K562 (cell line): ENCODE measurements around the gene POLR3A. TPM values are rescaled to one million over a fixed set of nuclear protein-coding genes. Genes with fewer than 3 reads are reported as not detected.

Experiments
- ATAC-seq: fragments of 200-7000 bp; cut with Tn5 transposase; 3 replicates; pipeline ENCODE4 v1.9.1; 2020; ENCODE audit warnings: moderate library complexity
- BruUV-seq: library from RNA; stranded (reverse); fragments of 400-500 nt; replicated peaks from 2 replicates; lab custom pipeline; 2021; lab: Mats Ljungman, UMichigan
- CTCF ChIA-PET: fragments of 300-600 bp; formaldehyde crosslinking; extraction: SDS; loops from one replicate; lab custom pipeline; 2021; ENCODE audit warnings: low intra/inter-chr PET ratio; lab: Yijun Ruan, JAX
- POLR2A ChIA-PET: fragments of 300-600, 350-650 bp; sonication (Branson Sonifier 250); formaldehyde crosslinking; extraction: SDS; loops from one replicate; lab custom pipeline; 2021; ENCODE audit warnings: antibody characterized with exemption, inconsistent platforms; lab: Yijun Ruan, JAX
- DNase-seq, 4 experiments: peaks; one replicate each; pipeline versions ENCODE4 v3.0.0 to v3.0.0-alpha.2; 2011 to 2018; ENCODE audit warnings: low spot score in 3 of 4, mixed read lengths in 3 of 4; ENCODE audit errors: extremely low read depth in 1 of 4
- FAIRE-seq: peaks from 2 replicates; lab custom pipeline; 2011; peaks lifted over from hg19 to GRCh38; lab: Jason Lieb, UNC
- H2AFZ ChIP-seq: 2 replicates; pipeline ENCODE4 v1.6.0; 2011; ENCODE audit warnings: low read depth, low read length, control low read depth, inconsistent platforms
- H3K27ac ChIP-seq: fragments of 200-600 bp; 3 replicates; pipeline ENCODE4 v1.8.0; 2011; ENCODE audit warnings: low read depth, mild to moderate bottlenecking, control low read depth, inconsistent platforms, low read length, moderate library complexity, mixed read lengths; ENCODE audit errors: extremely low read depth
- H3K27me3 ChIP-seq, 2 experiments: fragments of 300-600 bp in 1 of 2; 2 replicates in 1 of 2; 3 replicates in 1 of 2; pipeline versions ENCODE4 v1.6.0 to v1.8.0; 2011; ENCODE audit warnings: inconsistent platforms in 2 of 2, low read length in 2 of 2, mild to moderate bottlenecking in 1 of 2, mixed read lengths in 1 of 2, moderate library complexity in 1 of 2; ENCODE audit not compliant: control insufficient read depth in 2 of 2, insufficient read depth in 2 of 2
- H3K36me3 ChIP-seq: fragments of 300-600 bp; 3 replicates; pipeline ENCODE4 v1.8.0; 2011; ENCODE audit warnings: mild to moderate bottlenecking, low read length, inconsistent platforms; ENCODE audit not compliant: control insufficient read depth, insufficient read depth
- H3K4me1 ChIP-seq, 2 experiments: fragments of 200-600 bp in 1 of 2; replicated peaks in 1 of 2; 2 replicates in 1 of 2; 3 replicates in 1 of 2; pipeline versions ENCODE4 v1.5.1 to v1.8.0; 2011; ENCODE audit warnings: inconsistent platforms in 2 of 2, low read length in 2 of 2, mild to moderate bottlenecking in 1 of 2, mixed read lengths in 1 of 2, moderate library complexity in 1 of 2; ENCODE audit not compliant: control insufficient read depth in 2 of 2, insufficient read depth in 2 of 2
- H3K4me2 ChIP-seq: 2 replicates; pipeline ENCODE4 v1.6.1; 2011; ENCODE audit warnings: low read length, control low read depth, inconsistent platforms, mixed read lengths; ENCODE audit not compliant: insufficient read depth
- H3K4me3 ChIP-seq: fragments of 200-600 bp; sonication (generic), shearing (Covaris generic); 2 replicates; pipeline ENCODE4 v1.5.1; 2016; ENCODE audit warnings: control low read depth, inconsistent platforms
- H3K79me2 ChIP-seq: fragments of 200-600 bp; 3 replicates; pipeline ENCODE4 v1.8.0; 2011; ENCODE audit warnings: low read length, inconsistent platforms; ENCODE audit not compliant: control insufficient read depth, insufficient read depth
- H3K9ac ChIP-seq, 2 experiments: 2 replicates each; pipeline versions ENCODE4 v1.6.0 to v1.6.1; 2011; ENCODE audit warnings: low read depth in 2 of 2, low read length in 2 of 2, control low read depth in 1 of 2, inconsistent platforms in 1 of 2, mild to moderate bottlenecking in 1 of 2, mixed read lengths in 1 of 2; ENCODE audit not compliant: insufficient read depth in 1 of 2
- H3K9me1 ChIP-seq: one replicate; pipeline ENCODE4 v1.6.0; 2011; ENCODE audit warnings: inconsistent platforms, mild to moderate bottlenecking, low read length, moderate library complexity; ENCODE audit not compliant: control insufficient read depth, insufficient read depth
- H3K9me3 ChIP-seq: replicated peaks from 2 replicates; pipeline ENCODE4 v1.5.1; 2011; ENCODE audit warnings: low read depth, low read length, inconsistent platforms; ENCODE audit not compliant: control insufficient read depth, insufficient read depth
- H4K20me1 ChIP-seq: replicated peaks from 2 replicates; pipeline ENCODE4 v1.6.1; 2011; ENCODE audit warnings: low read length, inconsistent platforms, mixed read lengths; ENCODE audit not compliant: control insufficient read depth, insufficient read depth
- CAMTA2 ChIP-seq: fragments of 250-450 bp; sonication (Bioruptor Pico); conservative IDR thresholded peaks from 2 replicates; pipeline ENCODE4 v1.5.1; 2022
- ELF4 ChIP-seq: fragments of 450-650 bp; formaldehyde crosslinking; IDR thresholded peaks from 2 replicates; pipeline ENCODE4 v1.4.0; 2022; ENCODE audit warnings: missing genetic modification characterization
- ETS2 ChIP-seq: IDR thresholded peaks from 2 replicates; pipeline ENCODE4 v1.6.1; 2016; ENCODE audit warnings: borderline replicate concordance, missing genetic modification characterization, mild to moderate bottlenecking, moderate library complexity, missing compliant biosample characterization; ENCODE audit not compliant: poor library complexity, severe bottlenecking
- HDAC6 ChIP-seq: IDR thresholded peaks from 2 replicates; pipeline ENCODE4 v1.6.1; 2012; ENCODE audit warnings: low read depth, mild to moderate bottlenecking, control low read depth, inconsistent platforms, low read length, moderate library complexity
- KAT7 ChIP-seq: sonication (generic); formaldehyde crosslinking; IDR thresholded peaks from 2 replicates; pipeline ENCODE4 v1.8.0; 2022; ENCODE audit warnings: missing genetic modification reagents, mild to moderate bottlenecking, borderline replicate concordance
- SMAD4 ChIP-seq: fragments of 250-450 bp; sonication (Bioruptor Pico); conservative IDR thresholded peaks from 2 replicates; pipeline ENCODE4 v1.8.0; 2021; ENCODE audit warnings: inconsistent platforms, mild to moderate bottlenecking, moderate library complexity
- SMC3 ChIP-seq: conservative IDR thresholded peaks from 2 replicates; pipeline ENCODE4 v1.6.1; 2011; ENCODE audit warnings: low read depth, low read length, improper control_type of control experiment; ENCODE audit not compliant: insufficient read depth
- TEAD1 ChIP-seq, 2 experiments: fragments of 450-650 bp in 1 of 2; sonication (generic) in 1 of 2; formaldehyde crosslinking; IDR thresholded peaks; 2 replicates each; pipeline versions ENCODE4 v1.4.0 to v1.8.0; 2020 to 2022; ENCODE audit warnings: mild to moderate bottlenecking in 2 of 2, missing genetic modification reagents in 1 of 2
- U2AF2 ChIP-seq: fragments of 200-400 bp; formaldehyde crosslinking; optimal IDR thresholded peaks from 2 replicates; pipeline ENCODE3; 2017; ENCODE audit warnings: low read depth, mild to moderate bottlenecking, low read length
- ZBTB8A ChIP-seq: fragments of 450-650 bp; IDR thresholded peaks from 2 replicates; pipeline ENCODE4 v1.6.1; 2018; ENCODE audit warnings: mild to moderate bottlenecking, moderate library complexity; ENCODE audit not compliant: partially characterized antibody
- ZNF436 ChIP-seq: fragments of 250-450, 450-650 bp; sonication (Bioruptor Pico); formaldehyde crosslinking; IDR thresholded peaks from 2 replicates; pipeline ENCODE4 v1.7.0; 2020; ENCODE audit warnings: mild to moderate bottlenecking
- ZNF551 ChIP-seq: fragments of 250-450 bp; sonication (Bioruptor Pico); IDR thresholded peaks from 2 replicates; pipeline ENCODE4 v1.5.0; 2021; ENCODE audit warnings: mild to moderate bottlenecking, moderate library complexity
- ZNF79 ChIP-seq: fragments of 250-450 bp; sonication (Bioruptor Pico); IDR thresholded peaks from 2 replicates; pipeline ENCODE4 v1.4.0; 2020; ENCODE audit warnings: low read depth, mild to moderate bottlenecking, moderate library complexity
- WGBS: fragments of 100-300 bp; shearing (Covaris generic); methylation state at CpG from one replicate; pipeline ENCODE4 v1.1.6; 2016; ENCODE audit warnings: low coverage, mixed read lengths; ENCODE audit not compliant: insufficient coverage; ENCODE audit errors: missing lambda C conversion rate; 5-methylcytosine and 5-hydroxymethylcytosine counted together
- in situ Hi-C: fragments of 300-500 bp; cut with MboI; formaldehyde crosslinking; loops from 4 replicates; pipeline ENCODE4 v1.15.0; 2018; ENCODE audit warnings: inconsistent platforms, mixed read lengths
- intact Hi-C: fragments of 100-400 bp; cut with micrococcal nuclease; formaldehyde crosslinking; loops from 2 replicates; pipeline ENCODE4 v1.14.2; 2022
- polyA plus RNA-seq, 8 experiments: library from polyadenylated mRNA; depleted of rRNA in 4 of 8; stranded (reverse) in 5 of 8; unstranded in 3 of 8; fragments of >200 nt; fragmentation: Nextera tagmentation in 2 of 8; fragmentation: Illumina TruSeq in 1 of 8; extraction: Ambion mirVana in 2 of 8; extraction: Trizol in 1 of 8; gene quantifications; 2 replicates each; pipeline versions ENCODE4 v1.2.1 to v1.2.3, GENCODE V29; 2011 to 2014; ENCODE audit warnings: inconsistent platforms in 1 of 8, missing spikeins in 1 of 8
- total RNA-seq, 7 experiments: library from RNA; depleted of rRNA in 6 of 7; stranded (reverse); fragments of >200 nt in 6 of 7; fragmentation: Illumina TruSeq in 2 of 7; extraction: Trizol in 2 of 7; gene quantifications; 2 replicates each; pipeline versions ENCODE4 v1.2.1 to v1.2.3, GENCODE V29; 2011 to 2021; ENCODE audit warnings: low replicate concordance in 1 of 7
- TF ChIP-seq, protein P1 (sequence below): sonication (generic); formaldehyde crosslinking; IDR thresholded peaks from 2 replicates; pipeline ENCODE4 v1.8.1; 2022; ENCODE audit warnings: missing genetic modification reagents

Gene POLR3A
- total and polyA plus RNA-seq, 9 of the 15 experiments (the other 6 are each of a cell fraction or from before 2014, with no cell fraction given) = 14.9 to 37.0 (median 26.7) TPM

DNA sequence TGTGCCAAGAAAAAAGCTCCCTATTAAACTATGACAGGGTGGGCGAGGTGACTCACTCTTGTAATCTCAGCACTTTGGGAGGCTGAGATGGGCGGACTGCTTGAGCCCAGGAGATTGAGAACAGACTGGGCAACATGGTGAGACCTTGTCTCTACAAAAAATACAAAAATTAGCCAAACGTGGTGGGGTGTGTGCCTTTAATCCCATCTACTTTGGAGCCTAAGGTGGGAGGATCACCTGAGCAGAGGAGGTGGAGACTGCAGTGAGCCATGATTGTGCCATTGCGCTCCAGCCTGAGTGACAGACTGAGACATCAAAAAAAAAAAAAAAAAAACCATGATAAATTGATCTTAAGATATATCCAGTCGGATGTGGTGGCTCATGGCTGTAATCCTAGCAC, 11.5 kb downstream of the POLR3A start:
- H3K9ac ChIP-seq = no peak overlapping the region
- H3K27me3 ChIP-seq = no peaks in the 10 kb centered on the region
- no TSS peak for BruUV-seq
- POLR2A ChIA-PET = interaction anchor here (0.7 to 1.6 kb wide), 2 partner anchors 16 to 180 kb away, joined by 3 to 6 read pairs; partner anchors contain the start of gene RPS24
- no peaks in the 10 kb centered on the region for H3K9me1 ChIP-seq
- in situ Hi-C loops = no loop called here
- H2AFZ ChIP-seq = no peak overlapping the region
- no peaks in the 10 kb centered on the region for H3K4me1 ChIP-seq
- H3K4me3 ChIP-seq = no peak overlapping the region
- no peaks in the 10 kb centered on the region for H4K20me1 ChIP-seq
- TF ChIP-seq ZBTB8A (no peak), KAT7 (CRISPR knock-in tag) (no peak), SMC3 (no peak), ELF4 (CRISPR knock-in tag) (no peak), CAMTA2 (no peak), U2AF2 (no peak), TEAD1 (CRISPR knock-in tag; IDR thresholded peaks at IDR 0.05) (no peak), SMAD4 (no peak), HDAC6 (no peak), ZNF551 (CRISPR knock-in tag) (no peak), ZNF436 (no peak), ETS2 (tag) (no peak), ZNF79 (CRISPR knock-in tag) (no peak)
- TF ChIP-seq, protein P1, sequence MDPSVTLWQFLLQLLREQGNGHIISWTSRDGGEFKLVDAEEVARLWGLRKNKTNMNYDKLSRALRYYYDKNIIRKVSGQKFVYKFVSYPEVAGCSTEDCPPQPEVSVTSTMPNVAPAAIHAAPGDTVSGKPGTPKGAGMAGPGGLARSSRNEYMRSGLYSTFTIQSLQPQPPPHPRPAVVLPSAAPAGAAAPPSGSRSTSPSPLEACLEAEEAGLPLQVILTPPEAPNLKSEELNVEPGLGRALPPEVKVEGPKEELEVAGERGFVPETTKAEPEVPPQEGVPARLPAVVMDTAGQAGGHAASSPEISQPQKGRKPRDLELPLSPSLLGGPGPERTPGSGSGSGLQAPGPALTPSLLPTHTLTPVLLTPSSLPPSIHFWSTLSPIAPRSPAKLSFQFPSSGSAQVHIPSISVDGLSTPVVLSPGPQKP (CRISPR knock-in tag) = no peak
- TF ChIP-seq, all 486 proteins: peak for 0
- H3K27ac ChIP-seq = no peak overlapping the region
- no peak for DNase-seq
- CTCF ChIA-PET = interaction anchor here (0.6 kb wide), 1 partner anchor 298 kb away, joined by 3 read pairs; no protein-coding TSS in a partner anchor
- no peak for FAIRE-seq
- no peaks in the 10 kb centered on the region for H3K9me3 ChIP-seq
- 62% methylated on average over 4 of the region's 5 CpGs for WGBS
- peaks cover 96% of the 10 kb centered on the region for H3K36me3 ChIP-seq
- no peak for ATAC-seq
- H3K4me2 ChIP-seq = no peak overlapping the region
- no peaks in the 10 kb centered on the region for H3K79me2 ChIP-seq
- intact Hi-C loops = no loop called here
